ENCODE results near the gene OTOR. TPM values are rescaled to one million over a fixed set of nuclear protein-coding genes. Genes with fewer than 3 reads are reported as not detected.

The OTOR gene
- total RNA-seq, 1 experiment from 2014 or later = not detected

- H3K4me3 ChIP-seq (ENCODE audit: low read depth, low read length) = no peak overlapping the region
- ChIA-PET CTCF (no interaction called here), POLR2A (no interaction called here)
- peaks cover 24% of the 10 kb centered on the region for H3K9me3 Mint-ChIP-seq (ENCODE audit: unreplicated experiment)
- no peak overlapping the region for H3K4me3 Mint-ChIP-seq (ENCODE audit: unreplicated experiment)
- H3K4me1 Mint-ChIP-seq (ENCODE audit: low read depth, unreplicated experiment) = no peaks in the 10 kb centered on the region
- no peaks in the 10 kb centered on the region for H3K4me1 ChIP-seq
- peaks cover 13% of the 10 kb centered on the region for H3K9me3 ChIP-seq
- H3K36me3 ChIP-seq (ENCODE audit: control insufficient read depth, insufficient read depth, low read length) = no peaks in the 10 kb centered on the region
- H3K27ac Mint-ChIP-seq (ENCODE audit: unreplicated experiment) = no peak overlapping the region
- H3K27me3 ChIP-seq (replicated peaks; ENCODE audit: control insufficient read depth, insufficient read depth, low read length) = no peaks in the 10 kb centered on the region
- no peaks in the 10 kb centered on the region for H3K36me3 Mint-ChIP-seq (ENCODE audit: insufficient read depth, unreplicated experiment)
- no peak for TF ChIP-seq CTCF (IDR thresholded peaks at IDR 0.05; ENCODE audit: insufficient read depth in 1 of 2, low read depth in 1 of 2, low read length in 1 of 2, severe bottlenecking in 1 of 2, unreplicated experiment in 1 of 2)
- BruUV-seq (replicated peaks) = no TSS peak
- no peak for DNase-seq
- peaks cover 21% of the 10 kb centered on the region for H3K27me3 Mint-ChIP-seq (ENCODE audit: insufficient read depth, unreplicated experiment)
- intact Hi-C loops (cut with micrococcal nuclease; ENCODE audit: unreplicated experiment) = no loop called here
Observed at GRCh38 chr20:16703570-16703969, 44.6 kb upstream of the OTOR start.

- Histone ChIP-seq H3K36me3 (ENCODE audit: control insufficient read depth, insufficient read depth, low read length) (no peaks in the 10 kb centered on the region), H3K9me3 (peaks cover 14% of the 10 kb centered on the region), H3K27me3 (replicated peaks; ENCODE audit: control insufficient read depth, insufficient read depth, low read length) (no peaks in the 10 kb centered on the region), H3K4me1 (no peaks in the 10 kb centered on the region), H3K4me3 (ENCODE audit: low read depth, low read length) (no peak overlapping the region)
- no peak for TF ChIP-seq CTCF (IDR thresholded peaks at IDR 0.05; ENCODE audit: insufficient read depth in 1 of 2, low read depth in 1 of 2, low read length in 1 of 2, severe bottlenecking in 1 of 2, unreplicated experiment in 1 of 2)
- H3K9me3 Mint-ChIP-seq (ENCODE audit: unreplicated experiment) = peaks cover 26% of the 10 kb centered on the region
- H3K4me3 Mint-ChIP-seq (ENCODE audit: unreplicated experiment) = no peak overlapping the region
- CTCF ChIA-PET = no interaction called here
- POLR2A ChIA-PET = no interaction called here
- H3K36me3 Mint-ChIP-seq (ENCODE audit: insufficient read depth, unreplicated experiment) = no peaks in the 10 kb centered on the region
- intact Hi-C loops (cut with micrococcal nuclease; ENCODE audit: unreplicated experiment) = no loop called here
- BruUV-seq (replicated peaks) = no TSS peak
- DNase-seq = no peak
- H3K27me3 Mint-ChIP-seq (ENCODE audit: insufficient read depth, unreplicated experiment) = peaks cover 15% of the 10 kb centered on the region
- no peaks in the 10 kb centered on the region for H3K4me1 Mint-ChIP-seq (ENCODE audit: low read depth, unreplicated experiment)
- no peak overlapping the region for H3K27ac Mint-ChIP-seq (ENCODE audit: unreplicated experiment)
Observed at GRCh38 chr20:16707674-16708073, 40.5 kb upstream of the OTOR start.

- no peaks in the 10 kb centered on the region for H3K27me3 ChIP-seq (replicated peaks; ENCODE audit: control insufficient read depth, insufficient read depth, low read length)
- peaks cover 26% of the 10 kb centered on the region for H3K9me3 Mint-ChIP-seq (ENCODE audit: unreplicated experiment)
- no peak for TF ChIP-seq CTCF (IDR thresholded peaks at IDR 0.05; ENCODE audit: insufficient read depth in 1 of 2, low read depth in 1 of 2, low read length in 1 of 2, severe bottlenecking in 1 of 2, unreplicated experiment in 1 of 2)
- CTCF ChIA-PET = no interaction called here
- no peak overlapping the region for H3K4me3 ChIP-seq (ENCODE audit: low read depth, low read length)
- BruUV-seq (replicated peaks) = no TSS peak
- H3K4me1 Mint-ChIP-seq (ENCODE audit: low read depth, unreplicated experiment) = no peaks in the 10 kb centered on the region
- POLR2A ChIA-PET = no interaction called here
- peaks cover 15% of the 10 kb centered on the region for H3K27me3 Mint-ChIP-seq (ENCODE audit: insufficient read depth, unreplicated experiment)
- no peaks in the 10 kb centered on the region for H3K36me3 ChIP-seq (ENCODE audit: control insufficient read depth, insufficient read depth, low read length)
- H3K36me3 Mint-ChIP-seq (ENCODE audit: insufficient read depth, unreplicated experiment) = no peaks in the 10 kb centered on the region
- no peak overlapping the region for H3K27ac Mint-ChIP-seq (ENCODE audit: unreplicated experiment)
- no peak overlapping the region for H3K4me3 Mint-ChIP-seq (ENCODE audit: unreplicated experiment)
- no peak for DNase-seq
- peaks cover 14% of the 10 kb centered on the region for H3K9me3 ChIP-seq
- no peaks in the 10 kb centered on the region for H3K4me1 ChIP-seq
- intact Hi-C loops (cut with micrococcal nuclease; ENCODE audit: unreplicated experiment) = no loop called here
Observed at GRCh38 chr20:16708602-16709001, 39.6 kb upstream of the OTOR start.

All from Caco-2 (cell line).